Measurements from ENCODE around the gene RNF208. TPM values are rescaled to one million over a fixed set of nuclear protein-coding genes. Genes with fewer than 3 reads are reported as not detected.

Gene RNF208
- total and polyA plus RNA-seq, 2 of the 4 experiments (the other 2 are of a cell fraction): 1.2 TPM; not detected in 1

DNA sequence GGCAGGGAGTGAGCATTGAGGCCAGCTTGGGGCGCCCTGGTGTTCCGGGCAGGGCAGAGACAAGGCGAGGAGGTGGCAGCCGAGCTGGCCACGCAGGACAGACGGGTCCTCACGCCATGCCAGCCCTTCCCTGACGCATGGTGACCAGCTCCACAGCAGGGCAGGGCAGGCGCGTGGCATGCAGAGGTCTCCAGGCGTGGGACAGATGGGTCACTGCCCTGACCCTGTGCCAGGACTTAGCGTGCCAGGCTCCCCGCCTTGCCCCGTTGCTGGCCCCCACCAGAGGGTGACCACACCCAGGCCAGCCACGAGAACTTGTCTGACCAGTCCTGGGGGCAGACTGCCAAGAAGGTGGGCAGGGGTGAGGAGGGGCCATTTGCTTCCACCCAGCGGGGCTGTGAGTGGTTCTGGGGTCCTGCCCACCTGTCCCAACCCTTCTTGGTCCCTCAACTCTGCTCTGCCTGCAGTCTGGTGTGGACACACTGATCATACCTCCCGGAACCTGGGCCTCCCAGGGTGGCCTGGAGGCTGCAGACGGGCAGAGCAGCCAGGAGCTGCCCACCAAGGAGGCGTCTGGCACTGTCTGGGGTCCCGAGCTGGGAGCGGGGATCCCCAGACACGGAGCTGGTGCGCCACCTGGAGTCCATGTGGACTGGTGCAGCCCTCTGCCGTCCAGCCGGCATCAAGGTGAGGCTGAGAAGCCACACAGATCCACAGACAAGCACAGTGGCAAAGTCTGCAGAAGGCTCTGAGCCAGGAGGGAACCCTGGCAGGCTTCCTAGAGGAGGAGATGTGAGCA lies 5.2 kb upstream of the RNF208 start, which contains the start of gene RNF224 (continued):
- TF ChIP-seq, protein P1, sequence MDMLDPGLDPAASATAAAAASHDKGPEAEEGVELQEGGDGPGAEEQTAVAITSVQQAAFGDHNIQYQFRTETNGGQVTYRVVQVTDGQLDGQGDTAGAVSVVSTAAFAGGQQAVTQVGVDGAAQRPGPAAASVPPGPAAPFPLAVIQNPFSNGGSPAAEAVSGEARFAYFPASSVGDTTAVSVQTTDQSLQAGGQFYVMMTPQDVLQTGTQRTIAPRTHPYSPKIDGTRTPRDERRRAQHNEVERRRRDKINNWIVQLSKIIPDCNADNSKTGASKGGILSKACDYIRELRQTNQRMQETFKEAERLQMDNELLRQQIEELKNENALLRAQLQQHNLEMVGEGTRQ (IDR thresholded peaks at IDR 0.05; ENCODE audit: low read depth, low read length): no peak

DNA sequence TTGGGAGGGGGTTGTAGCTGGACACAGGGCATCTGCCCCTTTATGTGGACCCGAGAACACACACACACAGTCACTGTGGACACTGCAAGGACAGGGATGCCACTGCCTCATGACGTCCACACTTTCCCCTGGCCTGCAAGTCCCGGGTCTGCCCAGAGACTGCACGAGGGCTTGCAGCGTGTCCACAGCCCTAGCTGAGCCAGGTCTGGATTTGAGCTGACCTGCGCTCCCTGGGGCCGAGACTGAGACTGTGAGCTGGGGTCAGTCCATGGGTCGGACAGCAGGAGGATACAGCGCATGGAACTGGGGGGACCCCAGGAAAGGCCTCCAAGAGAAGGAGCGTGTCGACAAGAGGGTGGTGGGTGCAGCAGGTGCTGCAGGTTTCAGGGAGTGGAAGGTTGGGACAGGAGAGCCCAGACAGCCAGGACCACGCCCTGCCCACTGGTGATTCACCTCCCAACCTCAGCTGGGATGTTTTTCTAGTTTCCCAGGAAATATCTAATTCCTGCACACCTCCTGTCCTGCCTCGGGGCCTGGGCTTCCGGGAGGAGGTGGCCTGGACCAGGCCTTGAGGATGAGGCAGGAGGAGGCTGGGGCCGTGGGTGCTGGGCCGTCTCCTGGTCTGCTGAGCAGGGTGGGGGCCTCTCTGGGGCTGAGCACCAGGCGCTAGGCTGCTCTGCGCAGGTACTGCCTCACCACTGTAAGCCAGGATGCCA lies 4.5 kb upstream of the RNF208 start:
- Histone ChIP-seq H2AK5ac (ENCODE audit: low read depth, low read length) (no peak overlapping the region), H3K9me3 (ENCODE audit: control insufficient read depth, insufficient read depth, low read length) (no peaks in the 10 kb centered on the region), H2BK20ac (ENCODE audit: low read depth, low read length) (no peak overlapping the region), H2AK9ac (replicated peaks; ENCODE audit: low read depth, low read length, poor library complexity) (peak overlapping the region; percentile 31), H3K4ac (ENCODE audit: low read depth, low read length) (no peak overlapping the region), H2BK5ac (ENCODE audit: low read depth, low read length, poor library complexity, severe bottlenecking) (no peak overlapping the region), H3K9me1 (ENCODE audit: insufficient read depth, low read length) (no peaks in the 10 kb centered on the region), H2BK15ac (ENCODE audit: low read depth, low read length) (no peak overlapping the region), H3K4me1 (ENCODE audit: control insufficient read depth, insufficient read depth, low read length) (peaks cover 12% of the 10 kb centered on the region), H4K8ac (ENCODE audit: low read depth in 2 of 2, low read length in 2 of 2) (no peak overlapping the region), H3K27me3 (ENCODE audit: control insufficient read depth, insufficient read depth, low read length) (no peaks in the 10 kb centered on the region; the same call in 1 of the 2 replicates), H3K9ac (ENCODE audit: low read depth, low read length) (no peak overlapping the region), H3K27ac (ENCODE audit: insufficient read depth, low read length) (no peak overlapping the region), H4K20me1 (ENCODE audit: insufficient read depth, low read length) (no peaks in the 10 kb centered on the region), H3K36me3 (ENCODE audit: control insufficient read depth, insufficient read depth, low read length) (no peaks in the 10 kb centered on the region), H3K79me1 (ENCODE audit: low read depth in 1 of 2, low read length in 2 of 2) (no peaks in the 10 kb centered on the region), H3K4me2 (ENCODE audit: low read depth, low read length) (no peak overlapping the region), H2AFZ (replicated peaks; ENCODE audit: low read length, poor library complexity) (peak overlapping the region; percentile 61), H4K5ac (ENCODE audit: low read depth, low read length) (no peak overlapping the region), H3K18ac (ENCODE audit: low read depth, low read length) (no peak overlapping the region), H3K14ac (replicated peaks; ENCODE audit: low read depth, low read length) (no peak overlapping the region), H3K56ac (ENCODE audit: extremely low read depth, insufficient read depth, low read length) (no peak overlapping the region), H3K4me3 (ENCODE audit: insufficient read depth, low read depth, low read length) (no peak overlapping the region), H3K23ac (ENCODE audit: low read depth, low read length) (no peak overlapping the region), H2BK120ac (ENCODE audit: low read depth, low read length) (no peak overlapping the region), H4K91ac (ENCODE audit: insufficient read depth, low read depth, low read length) (no peak overlapping the region)
- in situ Hi-C loops (cut with MboI; ENCODE audit: low sequenced_read_pairs) (loop anchor here (5.0 kb wide), 1 partner anchor 104 kb away; no protein-coding TSS in a partner anchor), dilution Hi-C loops (cut with HindIII; ENCODE audit: low sequenced_read_pairs, unreplicated experiment) (no loop called here), intact Hi-C loops (cut with micrococcal nuclease) (loop anchor here (1.0 to 2.0 kb wide), 2 partner anchors 108 to 180 kb away; partner anchors contain the start of gene NPDC1)
- no peak for DNase-seq
- 65% methylated on average over 6 of the region's 18 CpGs; no CpG with 5 or more reads in 1 of the 2 experiments for WGBS, 2 experiments (ENCODE audit: extremely low coverage in 2 of 2, insufficient read length in 1 of 2)
- BruUV-seq (replicated peaks): no TSS peak
- ChIA-PET POLR2A (ENCODE audit: unreplicated experiment) (no interaction called here), CTCF (interaction anchor here (1.1 to 1.2 kb wide), 2 partner anchors 10 to 32 kb away, joined by 3 to 6 read pairs; no protein-coding TSS in a partner anchor)
- ATAC-seq (ENCODE audit: low read depth): no peak
- TF ChIP-seq, protein P2, sequence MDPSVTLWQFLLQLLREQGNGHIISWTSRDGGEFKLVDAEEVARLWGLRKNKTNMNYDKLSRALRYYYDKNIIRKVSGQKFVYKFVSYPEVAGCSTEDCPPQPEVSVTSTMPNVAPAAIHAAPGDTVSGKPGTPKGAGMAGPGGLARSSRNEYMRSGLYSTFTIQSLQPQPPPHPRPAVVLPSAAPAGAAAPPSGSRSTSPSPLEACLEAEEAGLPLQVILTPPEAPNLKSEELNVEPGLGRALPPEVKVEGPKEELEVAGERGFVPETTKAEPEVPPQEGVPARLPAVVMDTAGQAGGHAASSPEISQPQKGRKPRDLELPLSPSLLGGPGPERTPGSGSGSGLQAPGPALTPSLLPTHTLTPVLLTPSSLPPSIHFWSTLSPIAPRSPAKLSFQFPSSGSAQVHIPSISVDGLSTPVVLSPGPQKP (IDR thresholded peaks at IDR 0.05; ENCODE audit: borderline replicate concordance, low read depth, low read length): no peak
- TF ChIP-seq POLR2A (IDR thresholded peaks at IDR 0.05; ENCODE audit: low read depth, low read length) (no peak), SMC3 (IDR thresholded peaks at IDR 0.05; ENCODE audit: low read depth, low read length) (no peak), CEBPB (IDR thresholded peaks at IDR 0.05; ENCODE audit: low read depth, low read length) (no peak), MAFK (IDR thresholded peaks at IDR 0.05; ENCODE audit: low read depth, low read length) (no peak), MAZ (IDR thresholded peaks at IDR 0.05; ENCODE audit: borderline replicate concordance, low read depth, low read length) (no peak), BHLHE40 (IDR thresholded peaks at IDR 0.05; ENCODE audit: low read depth, low read length) (no peak), MXI1 (IDR thresholded peaks at IDR 0.05; ENCODE audit: borderline replicate concordance, low read depth, low read length) (no peak), CHD1 (IDR thresholded peaks at IDR 0.05; ENCODE audit: low read depth, low read length) (no peak)
